Lower leg skin (tissue), 3 donors: ENCODE results near the gene WDR6.

Experiments
- CTCF ChIP-seq, 3 donors: fragments of 450-650 bp; IDR thresholded peaks; one replicate each; pipeline ENCODE4 v1.5.1; 2016; ENCODE audit warnings: antibody characterized with exemption in 3 of 3, mild to moderate bottlenecking in 3 of 3, moderate library complexity in 2 of 3
- POLR2A ChIP-seq, 2 donors: fragments of 450-650 bp; IDR thresholded peaks; one replicate each; pipeline ENCODE4 v1.6.1; 2016 to 2017; ENCODE audit warnings: antibody characterized with exemption in 2 of 2, mild to moderate bottlenecking in 1 of 2, moderate library complexity in 1 of 2

- TF ChIP-seq CTCF (IDR thresholded peaks at IDR 0.05): no peak
- TF ChIP-seq POLR2A (IDR thresholded peaks at IDR 0.05): no peak
Observed at GRCh38 chr3:49020330-49021212, 13.4 kb downstream of the WDR6 start.
